Breast epithelium (tissue), 4 donors: ENCODE results near the gene TMTC1. TPM values are rescaled to one million over a fixed set of nuclear protein-coding genes. Genes with fewer than 3 reads are reported as not detected.

ENCODE experiments used
- DNase-seq, 2 donors: peaks; one replicate each; pipeline ENCODE4 v3.0.0-alpha.2; 2019; ENCODE audit warnings: low spot score in 2 of 2
- H3K27ac ChIP-seq, 2 donors: fragments of 200-600 bp; sonication (generic) in 1 of 2; one replicate each; pipeline ENCODE4 v1.5.1; 2016 to 2019; ENCODE audit warnings: mild to moderate bottlenecking in 1 of 2
- H3K27me3 ChIP-seq, 2 donors: fragments of 200-600 bp; sonication (generic) in 1 of 2; one replicate each; pipeline versions ENCODE4 v1.5.1 to v1.6.0; 2017 to 2019; ENCODE audit warnings: control low read depth in 1 of 2, mild to moderate bottlenecking in 1 of 2
- H3K36me3 ChIP-seq: fragments of 200-600 bp; one replicate; pipeline ENCODE4 v1.5.1; 2019
- H3K4me1 ChIP-seq, 2 donors: fragments of 200-600 bp; sonication (generic); one replicate each; pipeline ENCODE4 v1.5.1; 2016 to 2019; ENCODE audit warnings: control low read depth in 1 of 2
- H3K4me3 ChIP-seq, 3 donors: fragments of 200-600 bp; sonication (generic); 1 replicate in 2 of 3; 2 replicates in 1 of 3; pipeline ENCODE4 v1.5.1; 2016 to 2019; ENCODE audit warnings: mild to moderate bottlenecking in 3 of 3, moderate library complexity in 2 of 3
- H3K9me3 ChIP-seq, 2 donors: fragments of 200-600 bp; sonication (generic) in 1 of 2; one replicate each; pipeline ENCODE4 v1.5.1; 2016 to 2019; ENCODE audit warnings: control low read depth in 1 of 2
- CTCF ChIP-seq, 3 donors: fragments of 450-650 bp; IDR thresholded peaks; one replicate each; pipeline ENCODE4 v1.5.1; 2016 to 2017; ENCODE audit warnings: antibody characterized with exemption in 3 of 3, mild to moderate bottlenecking in 3 of 3, moderate library complexity in 3 of 3
- POLR2A ChIP-seq: fragments of 450-650 bp; IDR thresholded peaks from one replicate; pipeline ENCODE4 v1.6.1; 2016; ENCODE audit warnings: antibody characterized with exemption, mild to moderate bottlenecking, moderate library complexity
- POLR2AphosphoS5 ChIP-seq, 3 donors: sonication (generic); formaldehyde crosslinking; IDR thresholded peaks; one replicate each; pipeline ENCODE4 v1.6.1; 2017; ENCODE audit warnings: antibody characterized with exemption in 3 of 3
- intact Hi-C: fragments of 100-400 bp; cut with DNase I; formaldehyde crosslinking; loops from one replicate; pipeline ENCODE4 v1.15.1; 2023; ENCODE audit warnings: low total_unique reads
- total RNA-seq, 3 donors: library from RNA; depleted of rRNA; stranded (reverse); fragments of >200 nt; gene quantifications; one replicate each; pipeline ENCODE4 v1.1.0, GENCODE V29; 2016

Gene TMTC1
- total RNA-seq, 3 donors from 2014 or later = 49.9 to 87.2 (median 71.8) TPM

DNA sequence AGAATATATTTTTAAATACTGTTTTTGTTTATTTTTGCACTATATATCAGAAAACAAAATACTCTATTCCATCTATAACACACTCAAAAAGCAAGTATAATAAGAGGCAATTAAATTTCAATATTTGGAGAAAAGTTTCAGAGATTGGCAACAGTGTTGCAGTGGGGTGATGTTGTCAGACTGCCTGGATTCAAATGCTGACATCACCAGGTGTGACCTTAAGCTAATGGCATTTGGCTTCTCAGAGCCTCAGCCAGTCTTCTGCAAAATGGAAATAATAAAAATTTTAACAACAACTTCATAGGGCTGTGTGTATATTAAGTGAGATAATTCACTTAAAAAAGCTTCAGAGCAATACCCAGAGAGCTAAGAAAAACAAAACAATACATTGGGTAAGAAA is 74.7 kb downstream of the TMTC1 start:
- H3K27me3 ChIP-seq = no peaks in the 10 kb centered on the region
- no peak for DNase-seq
- no peaks in the 10 kb centered on the region for H3K9me3 ChIP-seq
- no peak overlapping the region for H3K4me3 ChIP-seq
- H3K36me3 ChIP-seq = no peaks in the 10 kb centered on the region
- intact Hi-C loops = no loop called here
- TF ChIP-seq POLR2A (no peak), CTCF (IDR thresholded peaks at IDR 0.05) (no peak), POLR2AphosphoS5 (IDR thresholded peaks at IDR 0.05) (no peak)
- no peaks in the 10 kb centered on the region for H3K4me1 ChIP-seq
- H3K27ac ChIP-seq = no peak overlapping the region

DNA sequence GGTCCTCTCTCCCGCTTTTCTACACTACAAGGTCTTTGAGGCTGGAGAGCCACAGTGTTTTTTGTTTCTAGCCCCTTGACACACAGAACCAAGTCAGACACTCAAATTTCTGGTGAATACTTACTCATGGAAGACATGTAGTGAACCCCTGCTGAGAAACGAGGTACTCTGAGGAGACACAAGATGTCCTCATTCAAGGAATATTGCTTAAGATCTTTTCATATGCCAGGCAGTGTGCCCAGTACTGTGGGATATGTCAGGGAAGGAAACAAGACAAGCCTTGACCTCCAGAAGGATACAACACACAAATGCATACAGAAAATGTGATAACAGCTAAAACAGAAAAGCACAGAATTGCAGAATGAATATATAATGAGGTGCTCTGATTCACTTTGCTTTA is 75.9 kb downstream of the TMTC1 start:
- H3K4me3 ChIP-seq = no peak overlapping the region
- H3K36me3 ChIP-seq = no peaks in the 10 kb centered on the region
- intact Hi-C loops = no loop called here
- no peaks in the 10 kb centered on the region for H3K4me1 ChIP-seq
- H3K27me3 ChIP-seq = no peaks in the 10 kb centered on the region
- no peak for TF ChIP-seq POLR2AphosphoS5 (IDR thresholded peaks at IDR 0.05)
- no peak for TF ChIP-seq POLR2A
- no peak for TF ChIP-seq CTCF (IDR thresholded peaks at IDR 0.05)
- H3K9me3 ChIP-seq = no peaks in the 10 kb centered on the region
- H3K27ac ChIP-seq = no peak overlapping the region
- DNase-seq = no peak

DNA sequence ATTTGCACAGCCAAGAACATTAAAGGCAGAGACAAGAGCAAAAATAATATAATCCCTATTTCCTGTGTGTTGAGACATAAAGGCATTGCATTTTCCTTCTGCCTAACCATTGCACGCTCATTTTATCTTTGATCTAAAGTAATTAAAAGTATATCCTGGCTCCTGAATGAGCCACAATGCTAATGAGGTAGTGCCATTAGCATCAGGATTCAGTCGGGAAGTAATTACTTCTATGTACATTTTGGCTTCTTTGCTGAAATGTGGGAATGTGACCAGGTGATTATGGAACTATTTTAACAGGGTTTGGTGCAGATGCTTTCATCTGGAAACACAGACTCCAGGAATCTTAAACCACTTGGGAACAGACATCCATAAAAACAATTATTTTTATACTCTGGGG is 77.4 kb downstream of the TMTC1 start:
- Histone ChIP-seq H3K4me1 (no peaks in the 10 kb centered on the region), H3K4me3 (no peak overlapping the region), H3K9me3 (no peaks in the 10 kb centered on the region), H3K36me3 (no peaks in the 10 kb centered on the region), H3K27ac (no peak overlapping the region), H3K27me3 (no peaks in the 10 kb centered on the region)
- no peak for DNase-seq
- intact Hi-C loops = no loop called here
- no peak for TF ChIP-seq POLR2AphosphoS5 (IDR thresholded peaks at IDR 0.05)
- no peak for TF ChIP-seq CTCF (IDR thresholded peaks at IDR 0.05)
- no peak for TF ChIP-seq POLR2A

DNA sequence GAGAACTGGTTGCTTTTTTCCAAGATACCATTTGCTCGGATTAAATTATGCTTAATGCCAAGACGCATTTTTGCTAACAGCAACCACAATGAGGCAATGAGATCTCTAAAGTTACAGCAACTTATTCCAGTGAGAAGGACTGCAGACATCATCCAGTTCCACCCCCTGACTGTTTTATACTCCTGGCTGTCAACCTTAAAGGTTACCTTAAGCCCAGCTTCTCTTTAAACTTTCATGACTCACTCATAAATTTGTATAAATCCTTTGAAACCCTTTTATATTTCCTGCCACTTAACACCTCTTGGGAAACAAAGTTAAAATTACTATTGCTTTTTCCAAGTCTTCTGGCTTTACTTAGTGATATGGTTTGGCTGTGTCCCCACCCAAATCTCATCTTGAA is 80.2 kb downstream of the TMTC1 start:
- no peak for DNase-seq
- no peaks in the 10 kb centered on the region for H3K36me3 ChIP-seq
- H3K4me3 ChIP-seq = no peak overlapping the region
- intact Hi-C loops = no loop called here
- H3K9me3 ChIP-seq = no peaks in the 10 kb centered on the region
- H3K4me1 ChIP-seq = no peaks in the 10 kb centered on the region
- H3K27me3 ChIP-seq = no peaks in the 10 kb centered on the region
- TF ChIP-seq POLR2AphosphoS5 (IDR thresholded peaks at IDR 0.05) = no peak
- no peak for TF ChIP-seq CTCF (IDR thresholded peaks at IDR 0.05)
- TF ChIP-seq POLR2A = no peak
- H3K27ac ChIP-seq = no peak overlapping the region

DNA sequence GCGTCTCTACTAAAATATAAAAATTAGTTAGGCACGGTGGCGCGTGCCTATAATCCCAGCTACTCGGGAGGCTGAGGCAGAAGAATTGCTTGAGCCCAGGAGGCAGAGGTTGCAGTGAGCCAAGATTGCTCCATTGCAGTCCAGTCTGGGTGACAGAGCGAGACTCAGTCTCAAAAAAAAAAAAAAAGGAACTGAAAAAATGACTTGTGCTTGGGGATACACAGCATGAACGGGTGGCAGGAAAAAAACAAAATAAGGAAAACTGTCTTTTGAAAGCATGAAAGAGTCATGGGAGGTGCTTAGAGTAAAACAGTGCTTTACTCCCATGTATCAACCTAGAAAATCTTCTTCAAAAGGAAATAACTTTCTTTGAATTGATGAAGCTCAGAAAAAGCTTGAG is 80.8 kb downstream of the TMTC1 start:
- H3K9me3 ChIP-seq = no peaks in the 10 kb centered on the region
- H3K36me3 ChIP-seq = no peaks in the 10 kb centered on the region
- H3K4me3 ChIP-seq = no peak overlapping the region
- H3K27ac ChIP-seq = no peak overlapping the region
- DNase-seq = no peak
- H3K4me1 ChIP-seq = no peaks in the 10 kb centered on the region
- TF ChIP-seq CTCF (IDR thresholded peaks at IDR 0.05) = no peak
- no peak for TF ChIP-seq POLR2A
- no peak for TF ChIP-seq POLR2AphosphoS5 (IDR thresholded peaks at IDR 0.05)
- intact Hi-C loops = no loop called here
- no peaks in the 10 kb centered on the region for H3K27me3 ChIP-seq
